Stimulated activated CD8-positive, alpha-beta memory T cell treated with anti-CD3 and anti-CD28 coated beads, Interleukin-4, amount 100 ng/mL, for 24 hours (primary cell): ENCODE data around the gene PTPRK.

Experiments
- DNase-seq: peaks from one replicate; pipeline ENCODE4 v3.0.0-alpha.2; 2020; ENCODE audit warnings: low read depth

PTPRK gene

GRCh38 chr6:128339635-128340450, 180.6 kb downstream of the PTPRK start:
- DNase-seq, result no peak

GRCh38 chr6:128337619-128338018, 182.8 kb downstream of the PTPRK start:
- no peak for DNase-seq

GRCh38 chr6:128336436-128337095, 183.8 kb downstream of the PTPRK start:
- DNase-seq, result no peak

GRCh38 chr6:128335963-128336362, 184.4 kb downstream of the PTPRK start:
- DNase-seq, result no peak

GRCh38 chr6:128333581-128334223, 186.7 kb downstream of the PTPRK start:
- no peak for DNase-seq

- DNase-seq, result no peak
Measured at GRCh38 chr6:128327890-128328289, 192.5 kb downstream of the PTPRK start.

GRCh38 chr6:128323011-128323410, 197.4 kb downstream of the PTPRK start:
- DNase-seq, result no peak

GRCh38 chr6:128319946-128320345, 200.5 kb downstream of the PTPRK start:
- no peak for DNase-seq

GRCh38 chr6:128319157-128319556, 201.2 kb downstream of the PTPRK start:
- DNase-seq, result no peak

GRCh38 chr6:128316258-128316929, 204.0 kb downstream of the PTPRK start:
- no peak for DNase-seq

- no peak for DNase-seq
Measured at GRCh38 chr6:128314190-128314589, 206.2 kb downstream of the PTPRK start.

- DNase-seq, result no peak
Measured at GRCh38 chr6:128311944-128312570, 208.3 kb downstream of the PTPRK start.

- no peak for DNase-seq
Measured at GRCh38 chr6:128310451-128310850, 209.9 kb downstream of the PTPRK start.

GRCh38 chr6:128307671-128308070, 212.7 kb downstream of the PTPRK start:
- no peak for DNase-seq

- no peak for DNase-seq
Measured at GRCh38 chr6:128305976-128306375, 214.4 kb downstream of the PTPRK start.

- no peak for DNase-seq
Measured at GRCh38 chr6:128305228-128305627, 215.2 kb downstream of the PTPRK start.

- no peak for DNase-seq
Measured at GRCh38 chr6:128303870-128304269, 216.5 kb downstream of the PTPRK start.

GRCh38 chr6:128302942-128303341, 217.5 kb downstream of the PTPRK start:
- no peak for DNase-seq

- DNase-seq, result no peak
Measured at GRCh38 chr6:128295670-128296069, 224.7 kb downstream of the PTPRK start.

- no peak for DNase-seq
Measured at GRCh38 chr6:128290221-128290620, 230.2 kb downstream of the PTPRK start.

GRCh38 chr6:128284128-128284527, 236.3 kb downstream of the PTPRK start:
- DNase-seq, result no peak

GRCh38 chr6:128282961-128283360, 237.4 kb downstream of the PTPRK start:
- no peak for DNase-seq
